H1 (cell line): ENCODE measurements around the gene GBX1. TPM values are rescaled to one million over a fixed set of nuclear protein-coding genes. Genes with fewer than 3 reads are reported as not detected.

Experiments used
- BCL11A ChIP-seq, 2 experiments: IDR thresholded peaks; one replicate each; pipeline ENCODE4 v1.6.1; 2011; ENCODE audit warnings: low read depth in 2 of 2, low read length in 2 of 2, mild to moderate bottlenecking in 2 of 2
- CBX5 ChIP-seq: fragments of 300-800, 300-1000 bp; sonication (generic); IDR thresholded peaks from 2 replicates; pipeline ENCODE4 v1.7.1; 2016; ENCODE audit warnings: antibody characterized with exemption, low read length, low read depth
- CHD7 ChIP-seq: fragments of 300-600 bp; sonication (generic); IDR thresholded peaks from 2 replicates; pipeline ENCODE4 v1.7.1; 2012; ENCODE audit warnings: low read length, moderate library complexity, mild to moderate bottlenecking, inconsistent platforms; ENCODE audit not compliant: insufficient replicate concordance
- EGR1 ChIP-seq: IDR thresholded peaks from 2 replicates; pipeline ENCODE4 v1.6.1; 2011; ENCODE audit warnings: low read depth, low read length, borderline replicate concordance
- MAFK ChIP-seq: IDR thresholded peaks from 2 replicates; pipeline ENCODE4 v1.6.1; 2012; ENCODE audit warnings: low read depth, mild to moderate bottlenecking, improper control_type of control experiment, low read length
- RAD21 ChIP-seq, 2 experiments: IDR thresholded peaks in 1 of 2; conservative IDR thresholded peaks in 1 of 2; 2 replicates each; pipeline ENCODE4 v1.6.1; 2011; ENCODE audit warnings: low read depth in 2 of 2, low read length in 2 of 2, improper control_type of control experiment in 1 of 2, inconsistent platforms in 1 of 2, mild to moderate bottlenecking in 1 of 2, moderate library complexity in 1 of 2
- SP4 ChIP-seq: IDR thresholded peaks from 2 replicates; pipeline ENCODE4 v1.6.1; 2012; ENCODE audit warnings: low read length, inconsistent platforms
- TAF7 ChIP-seq: optimal IDR thresholded peaks from 2 replicates; pipeline ENCODE3; 2011; ENCODE audit warnings: low read depth, mild to moderate bottlenecking, inconsistent platforms, low read length, moderate library complexity, borderline replicate concordance
- polyA plus RNA-seq, 7 experiments: library from polyadenylated mRNA; depleted of rRNA in 3 of 7; stranded (reverse) in 5 of 7; unstranded in 2 of 7; fragments of >200 nt in 5 of 7; fragments of 200-250 nt in 2 of 7; gene quantifications; 1 replicate in 5 of 7; 2 replicates in 1 of 7; 4 replicates in 1 of 7; pipeline versions ENCODE4 v1.2.1 to v1.2.3, GENCODE V29; 2011 to 2013; ENCODE audit warnings: missing spikeins in 2 of 7, mixed read lengths in 2 of 7
- total RNA-seq: library from RNA; stranded (reverse); fragmentation: NEBNext Ultra II Directional; extraction: Animal tissue kit (Norgen Biotek cat#: 25700); gene quantifications from 2 replicates; pipeline ENCODE4 v1.2.1, GENCODE V29; 2021
- TF ChIP-seq, protein P1 (sequence below): IDR thresholded peaks from 2 replicates; pipeline ENCODE4 v1.6.1; 2012; ENCODE audit warnings: inconsistent platforms
- TF ChIP-seq, protein P2 (sequence below): IDR thresholded peaks from 2 replicates; pipeline ENCODE4 v1.6.1; 2012; ENCODE audit warnings: inconsistent platforms

GBX1 gene
- total and polyA plus RNA-seq, 2 of the 8 experiments (the other 6 are each of a cell fraction or from before 2014, with no cell fraction given), result not detected

DNA sequence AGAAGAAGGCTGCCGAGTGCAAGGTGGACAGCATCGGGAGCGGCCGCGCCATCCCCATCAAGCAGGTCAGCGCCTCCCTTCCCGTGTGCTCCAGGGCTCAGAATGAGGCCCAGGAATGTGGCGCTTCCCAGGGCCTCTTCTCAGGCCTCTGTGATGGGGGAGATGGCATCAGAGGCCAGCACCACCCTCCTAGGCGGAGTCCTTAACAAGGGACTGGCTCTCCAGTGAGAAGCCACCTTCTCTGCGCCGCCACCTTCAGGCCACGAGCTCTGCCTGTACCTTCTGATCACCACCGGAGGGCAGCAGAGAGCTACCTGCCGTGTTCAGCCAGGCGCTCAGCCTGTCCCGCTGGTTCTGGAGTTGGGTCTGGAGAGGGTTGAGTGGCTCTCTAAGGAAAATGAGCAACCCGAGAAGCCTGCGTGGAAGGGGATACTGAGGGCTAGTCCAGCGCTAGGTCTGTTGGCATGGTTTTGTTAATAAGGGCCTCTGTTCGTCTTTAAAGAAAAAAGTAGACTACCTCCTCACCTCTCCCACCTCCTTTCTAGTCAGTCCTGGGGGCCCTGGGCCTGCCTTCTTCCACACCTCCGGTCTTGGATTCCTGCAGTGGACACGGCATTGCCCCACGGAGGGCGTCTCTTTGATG is 43.6 kb downstream of the GBX1 start (continued):
- TF ChIP-seq RAD21 (IDR thresholded peaks at IDR 0.05 in 1 of 2, conservative IDR thresholded peaks at IDR 0.05 in 1 of 2; ENCODE audit: low read depth in 2 of 2, low read length in 2 of 2), result peak; percentile 96 to 98
- no peak for TF ChIP-seq MAFK
- TF ChIP-seq, protein P1, sequence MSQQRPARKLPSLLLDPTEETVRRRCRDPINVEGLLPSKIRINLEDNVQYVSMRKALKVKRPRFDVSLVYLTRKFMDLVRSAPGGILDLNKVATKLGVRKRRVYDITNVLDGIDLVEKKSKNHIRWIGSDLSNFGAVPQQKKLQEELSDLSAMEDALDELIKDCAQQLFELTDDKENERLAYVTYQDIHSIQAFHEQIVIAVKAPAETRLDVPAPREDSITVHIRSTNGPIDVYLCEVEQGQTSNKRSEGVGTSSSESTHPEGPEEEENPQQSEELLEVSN, result no peak
- no peak for TF ChIP-seq SP4
- TF ChIP-seq, protein P2, sequence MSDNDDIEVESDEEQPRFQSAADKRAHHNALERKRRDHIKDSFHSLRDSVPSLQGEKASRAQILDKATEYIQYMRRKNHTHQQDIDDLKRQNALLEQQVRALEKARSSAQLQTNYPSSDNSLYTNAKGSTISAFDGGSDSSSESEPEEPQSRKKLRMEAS, result peak; percentile 88
- no peak for TF ChIP-seq BCL11A (IDR thresholded peaks at IDR 0.05; ENCODE audit: low read depth in 2 of 2, low read length in 2 of 2)
- TF ChIP-seq TAF7, result no peak
- no peak for TF ChIP-seq EGR1
- no peak for TF ChIP-seq CHD7
- no peak for TF ChIP-seq CBX5
